Tibial nerve (tissue), 4 donors: ENCODE data around the gene SGPL1. TPM values are rescaled to one million over a fixed set of nuclear protein-coding genes. Genes with fewer than 3 reads are reported as not detected.

Experiments used
- DNase-seq, 2 donors: peaks; one replicate each; pipeline ENCODE4 v3.0.0-alpha.2; 2019; ENCODE audit warnings: low spot score in 2 of 2
- H3K27ac ChIP-seq, 4 donors: fragments of 200-600 bp; sonication (generic) in 3 of 4; one replicate each; pipeline ENCODE4 v1.5.1; 2017 to 2019; ENCODE audit warnings: mild to moderate bottlenecking in 1 of 4
- H3K27me3 ChIP-seq, 2 donors: fragments of 200-600 bp; sonication (generic) in 1 of 2; one replicate each; pipeline versions ENCODE4 v1.5.1 to v1.6.0; 2017 to 2019
- H3K36me3 ChIP-seq, 3 donors: fragments of 200-600 bp; sonication (generic); one replicate each; pipeline ENCODE4 v1.5.1; 2018 to 2019
- H3K4me1 ChIP-seq, 4 donors: fragments of 200-600 bp; sonication (generic) in 3 of 4; one replicate each; pipeline ENCODE4 v1.5.1; 2017 to 2019
- H3K4me3 ChIP-seq, 4 donors: fragments of 200-600 bp; sonication (generic) in 3 of 4; one replicate each; pipeline ENCODE4 v1.5.1; 2017 to 2019; ENCODE audit warnings: mild to moderate bottlenecking in 1 of 4, moderate library complexity in 1 of 4
- H3K9me3 ChIP-seq, 4 donors: fragments of 200-600 bp; sonication (generic) in 3 of 4; one replicate each; pipeline ENCODE4 v1.5.1; 2017 to 2019
- CTCF ChIP-seq, 5 experiments: fragments of 200-600 bp in 3 of 5; fragments of 450-650 bp in 2 of 5; sonication (generic) in 3 of 5; IDR thresholded peaks; one replicate each; pipeline ENCODE4 v1.5.1; 2016 to 2019; ENCODE audit warnings: antibody characterized with exemption in 5 of 5, mild to moderate bottlenecking in 3 of 5, moderate library complexity in 2 of 5
- EP300 ChIP-seq, 2 donors: sonication (generic); formaldehyde crosslinking; IDR thresholded peaks; one replicate each; pipeline ENCODE4 v1.6.1; 2017; ENCODE audit warnings: antibody characterized with exemption in 2 of 2, mild to moderate bottlenecking in 1 of 2
- POLR2A ChIP-seq, 2 donors: fragments of 450-650 bp; IDR thresholded peaks; one replicate each; pipeline ENCODE4 v1.6.1; 2017; ENCODE audit warnings: antibody characterized with exemption in 2 of 2, mild to moderate bottlenecking in 2 of 2, moderate library complexity in 2 of 2
- WGBS, 2 donors: methylation state at CpG; one replicate each; pipeline ENCODE4 v1.1.5; 2018; 5-methylcytosine and 5-hydroxymethylcytosine counted together
- total RNA-seq, 4 donors: library from RNA; depleted of rRNA; stranded (reverse); fragments of >200 nt; gene quantifications; one replicate each; pipeline ENCODE4 v1.1.0, GENCODE V29; 2016

The SGPL1 gene
- total RNA-seq, 4 donors from 2014 or later = 21.1 to 31.0 (median 24.5) TPM

DNA sequence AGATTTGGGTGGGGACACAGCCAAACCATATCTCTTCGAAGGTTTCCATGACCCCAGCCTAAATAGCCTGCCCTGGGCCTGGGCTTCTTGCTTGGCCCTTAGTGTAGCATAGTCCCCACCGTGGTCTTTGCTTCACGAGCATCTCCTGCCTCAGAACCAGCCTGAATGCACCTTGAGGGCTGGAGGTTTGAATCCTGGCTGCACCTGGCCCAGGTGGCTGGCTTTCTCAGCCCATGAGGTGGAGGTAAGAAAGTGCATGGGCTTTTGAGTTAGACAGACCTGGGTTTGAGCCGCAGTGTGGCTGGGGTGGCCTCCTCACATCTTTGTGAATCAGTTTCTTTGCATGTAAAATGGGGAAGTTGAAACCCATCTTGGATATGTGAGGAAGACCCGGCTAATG is 96.8 kb downstream of the SGPL1 start:
- no peak for DNase-seq

DNA sequence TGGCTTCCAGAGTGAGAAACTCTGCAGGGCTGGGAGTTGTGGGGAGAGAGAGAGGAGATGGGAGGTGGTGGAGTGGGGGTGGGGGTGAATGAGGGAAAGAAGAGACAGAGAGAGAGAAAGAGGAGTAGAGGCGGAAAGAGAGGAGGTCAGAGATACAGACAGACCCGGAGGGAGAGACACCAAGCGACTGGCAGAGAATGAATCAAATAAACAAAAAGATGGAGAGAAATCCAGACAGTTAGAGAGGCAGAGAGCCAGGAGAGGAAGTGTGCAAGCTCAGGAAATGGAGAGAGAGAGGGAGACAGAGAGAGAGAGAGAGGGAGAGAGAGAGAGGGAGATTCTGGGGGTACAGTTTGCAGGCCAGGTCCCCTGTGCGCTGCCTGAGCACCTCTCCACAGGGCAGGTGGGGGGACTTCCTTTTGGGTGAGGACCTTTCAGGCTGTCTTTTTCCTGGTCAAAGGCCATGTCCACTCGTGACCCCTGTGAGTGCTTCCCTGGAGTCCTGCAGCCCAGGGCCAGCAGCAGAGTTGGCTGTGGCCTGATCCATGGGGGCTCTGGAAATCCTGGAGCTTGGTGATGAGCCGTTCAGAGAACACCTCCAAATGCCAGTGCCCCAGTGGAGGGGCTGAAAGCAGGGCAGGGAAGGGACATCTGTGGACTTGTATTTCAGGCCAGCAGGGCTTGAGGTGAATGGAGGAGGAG is 97.6 kb downstream of the SGPL1 start:
- Histone ChIP-seq H3K9me3 (no peaks in the 10 kb centered on the region), H3K27ac (no peak overlapping the region), H3K4me1 (no peaks in the 10 kb centered on the region), H3K4me3 (no peak overlapping the region), H3K27me3 (no peaks in the 10 kb centered on the region), H3K36me3 (no peaks in the 10 kb centered on the region)
- TF ChIP-seq EP300 (IDR thresholded peaks at IDR 0.05) (no peak), POLR2A (IDR thresholded peaks at IDR 0.05) (no peak), CTCF (IDR thresholded peaks at IDR 0.05) (no peak)
- no peak for DNase-seq
- 51 to 54% methylated on average over 6 of the region's 6 CpGs for WGBS, 2 donors

More for the DNA sequence above, 96.8 kb downstream of the SGPL1 start:
- no peak for TF ChIP-seq EP300 (IDR thresholded peaks at IDR 0.05)
- no peak for TF ChIP-seq CTCF (IDR thresholded peaks at IDR 0.05)
- no peak for TF ChIP-seq POLR2A (IDR thresholded peaks at IDR 0.05)
- H3K9me3 ChIP-seq = no peaks in the 10 kb centered on the region
- H3K27me3 ChIP-seq = no peaks in the 10 kb centered on the region
- no peak overlapping the region for H3K27ac ChIP-seq
- H3K36me3 ChIP-seq = no peaks in the 10 kb centered on the region
- WGBS, 2 donors = 95 to 96% methylated on average over 5 of the region's 5 CpGs
- H3K4me3 ChIP-seq = no peak overlapping the region
- no peaks in the 10 kb centered on the region for H3K4me1 ChIP-seq

- no peak overlapping the region for H3K4me3 ChIP-seq
- H3K4me1 ChIP-seq = no peaks in the 10 kb centered on the region
- H3K9me3 ChIP-seq = no peaks in the 10 kb centered on the region
- 84 to 88% methylated on average over 3 of the region's 3 CpGs for WGBS, 2 donors
- no peaks in the 10 kb centered on the region for H3K27me3 ChIP-seq
- TF ChIP-seq POLR2A (IDR thresholded peaks at IDR 0.05) (no peak), EP300 (IDR thresholded peaks at IDR 0.05) (no peak), CTCF (IDR thresholded peaks at IDR 0.05) (no peak)
- no peak overlapping the region for H3K27ac ChIP-seq
- H3K36me3 ChIP-seq = no peaks in the 10 kb centered on the region
- DNase-seq = no peak
These were observed 98.1 kb downstream of the SGPL1 start for GRCh38 chr10:70913893-70914240.

GRCh38 chr10:70914316-70914864 is 98.6 kb downstream of the SGPL1 start:
- TF ChIP-seq EP300 (IDR thresholded peaks at IDR 0.05) (no peak), POLR2A (IDR thresholded peaks at IDR 0.05) (no peak), CTCF (IDR thresholded peaks at IDR 0.05) (no peak)
- Histone ChIP-seq H3K4me3 (no peak overlapping the region), H3K27me3 (no peaks in the 10 kb centered on the region), H3K4me1 (no peaks in the 10 kb centered on the region), H3K27ac (no peak overlapping the region), H3K9me3 (no peaks in the 10 kb centered on the region), H3K36me3 (no peaks in the 10 kb centered on the region)
- 74 to 78% methylated on average over 10 of the region's 10 CpGs for WGBS, 2 donors
- DNase-seq = no peak

GRCh38 chr10:70915206-70915605 is 99.5 kb downstream of the SGPL1 start:
- Histone ChIP-seq H3K9me3 (no peaks in the 10 kb centered on the region), H3K36me3 (no peaks in the 10 kb centered on the region), H3K4me1 (no peaks in the 10 kb centered on the region), H3K4me3 (no peak overlapping the region), H3K27me3 (no peaks in the 10 kb centered on the region), H3K27ac (no peak overlapping the region)
- WGBS, 2 donors = 77 to 85% methylated on average over 5 of the region's 5 CpGs
- no peak for TF ChIP-seq CTCF (IDR thresholded peaks at IDR 0.05)
- no peak for DNase-seq
